ENCODE measurements around the gene SUMF2.

DNA sequence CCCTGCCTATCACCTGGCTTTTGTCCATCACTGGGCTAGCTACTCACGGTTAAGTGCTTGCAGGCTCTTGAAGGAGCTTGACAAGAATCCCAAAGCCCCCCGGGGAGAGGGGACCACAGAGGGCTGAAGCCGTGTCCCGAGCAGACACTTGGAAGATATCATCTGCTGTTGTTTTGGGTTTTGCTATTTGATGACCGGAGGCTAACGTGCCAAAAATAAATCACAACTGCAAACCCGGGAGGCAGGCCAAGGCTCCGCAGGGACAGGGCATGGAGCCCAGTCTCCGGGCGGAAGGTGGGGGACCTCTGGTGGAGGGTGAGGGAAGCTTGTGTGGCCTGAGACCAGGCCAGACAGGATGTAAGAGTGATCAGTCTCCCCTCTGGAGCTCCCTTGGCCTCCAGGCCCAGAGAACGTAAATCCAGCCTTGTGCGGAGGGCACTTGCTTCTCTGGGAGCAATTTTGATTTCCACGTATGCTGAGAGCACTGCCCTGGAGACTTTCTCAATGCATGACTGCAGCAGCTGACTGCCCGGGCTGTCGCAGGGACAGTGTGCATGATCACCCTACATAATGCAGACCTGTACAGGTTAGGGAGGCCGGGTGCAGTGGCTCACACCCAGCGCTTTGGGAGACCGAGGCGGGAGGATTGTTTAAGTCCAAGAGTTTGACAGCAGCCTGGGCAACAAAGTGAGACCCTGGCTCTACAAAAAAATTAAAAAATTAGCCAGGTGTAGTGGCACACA is 28.9 kb downstream of the SUMF2 start, which contains the start of gene PHKG1:
- TF ChIP-seq POLR2A (IDR thresholded peaks at IDR 0.05), result no peak
- TF ChIP-seq, protein P1, sequence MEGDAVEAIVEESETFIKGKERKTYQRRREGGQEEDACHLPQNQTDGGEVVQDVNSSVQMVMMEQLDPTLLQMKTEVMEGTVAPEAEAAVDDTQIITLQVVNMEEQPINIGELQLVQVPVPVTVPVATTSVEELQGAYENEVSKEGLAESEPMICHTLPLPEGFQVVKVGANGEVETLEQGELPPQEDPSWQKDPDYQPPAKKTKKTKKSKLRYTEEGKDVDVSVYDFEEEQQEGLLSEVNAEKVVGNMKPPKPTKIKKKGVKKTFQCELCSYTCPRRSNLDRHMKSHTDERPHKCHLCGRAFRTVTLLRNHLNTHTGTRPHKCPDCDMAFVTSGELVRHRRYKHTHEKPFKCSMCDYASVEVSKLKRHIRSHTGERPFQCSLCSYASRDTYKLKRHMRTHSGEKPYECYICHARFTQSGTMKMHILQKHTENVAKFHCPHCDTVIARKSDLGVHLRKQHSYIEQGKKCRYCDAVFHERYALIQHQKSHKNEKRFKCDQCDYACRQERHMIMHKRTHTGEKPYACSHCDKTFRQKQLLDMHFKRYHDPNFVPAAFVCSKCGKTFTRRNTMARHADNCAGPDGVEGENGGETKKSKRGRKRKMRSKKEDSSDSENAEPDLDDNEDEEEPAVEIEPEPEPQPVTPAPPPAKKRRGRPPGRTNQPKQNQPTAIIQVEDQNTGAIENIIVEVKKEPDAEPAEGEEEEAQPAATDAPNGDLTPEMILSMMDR (IDR thresholded peaks at IDR 0.05), result peak in 2 of 4 experiments; percentile 37 to 82
- TF ChIP-seq POLR2AphosphoS5 (IDR thresholded peaks at IDR 0.05), result peak; percentile 76
- no peak for TF ChIP-seq EP300 (IDR thresholded peaks at IDR 0.05)

All from gastroesophageal sphincter (tissue), 3 donors.